ENCODE measurements around the gene REV3L.

The REV3L gene

GRCh38 chr6:111291336-111292259 is 191.4 kb downstream of the REV3L start:
- peak in 3 of 4 experiments; percentile 19 to 31 (median 22) for DNase-seq

- peak; percentile 82 to 93 (median 84) for DNase-seq
Measured at GRCh38 chr6:111290689-111291335, 192.2 kb downstream of the REV3L start.

- peak; percentile 21 to 50 (median 35) for DNase-seq
Measured at GRCh38 chr6:111284356-111284755, 198.7 kb downstream of the REV3L start.

- DNase-seq, result peak in 1 of 4 experiments; percentile 9
Measured at GRCh38 chr6:111283707-111284106, 199.3 kb downstream of the REV3L start.

- peak in 1 of 4 experiments; percentile 14 for DNase-seq
Measured at GRCh38 chr6:111282515-111282914, 200.5 kb downstream of the REV3L start.

- DNase-seq, result no peak
Measured at GRCh38 chr6:111280445-111280955, 202.5 kb downstream of the REV3L start.

GRCh38 chr6:111278731-111279130 is 204.3 kb downstream of the REV3L start:
- no peak for DNase-seq

GRCh38 chr6:111277819-111278218 is 205.2 kb downstream of the REV3L start:
- no peak for DNase-seq

GRCh38 chr6:111276736-111277135 is 206.3 kb downstream of the REV3L start:
- no peak for DNase-seq

GRCh38 chr6:111276335-111276734 is 206.7 kb downstream of the REV3L start:
- DNase-seq, result no peak

- no peak for DNase-seq
Measured at GRCh38 chr6:111274593-111275217, 208.3 kb downstream of the REV3L start.

- DNase-seq, result no peak
Measured at GRCh38 chr6:111270121-111270520, 212.9 kb downstream of the REV3L start.

GRCh38 chr6:111269401-111269970 is 213.5 kb downstream of the REV3L start:
- no peak for DNase-seq

- DNase-seq, result peak in 1 of 4 experiments; percentile 36
Measured at GRCh38 chr6:111267764-111268333, 215.2 kb downstream of the REV3L start.

- no peak for DNase-seq
Measured at GRCh38 chr6:111266276-111266675, 216.7 kb downstream of the REV3L start.

- no peak for DNase-seq
Measured at GRCh38 chr6:111265842-111266241, 217.2 kb downstream of the REV3L start.

- DNase-seq, result peak; percentile 8 to 61 (median 26)
Measured at GRCh38 chr6:111263837-111264236, 219.2 kb downstream of the REV3L start.

- peak in 1 of 4 experiments; percentile 31 for DNase-seq
Measured at GRCh38 chr6:111260570-111261298, 222.3 kb downstream of the REV3L start.

GRCh38 chr6:111259089-111259831 is 223.8 kb downstream of the REV3L start:
- DNase-seq, result peak; percentile 99 to 100 (median 100)

GRCh38 chr6:111258615-111259088 is 224.4 kb downstream of the REV3L start:
- no peak for DNase-seq

GRCh38 chr6:111258010-111258409 is 225.0 kb downstream of the REV3L start:
- DNase-seq, result no peak
